Measurements from ENCODE around the gene NOC2L.

DNA sequence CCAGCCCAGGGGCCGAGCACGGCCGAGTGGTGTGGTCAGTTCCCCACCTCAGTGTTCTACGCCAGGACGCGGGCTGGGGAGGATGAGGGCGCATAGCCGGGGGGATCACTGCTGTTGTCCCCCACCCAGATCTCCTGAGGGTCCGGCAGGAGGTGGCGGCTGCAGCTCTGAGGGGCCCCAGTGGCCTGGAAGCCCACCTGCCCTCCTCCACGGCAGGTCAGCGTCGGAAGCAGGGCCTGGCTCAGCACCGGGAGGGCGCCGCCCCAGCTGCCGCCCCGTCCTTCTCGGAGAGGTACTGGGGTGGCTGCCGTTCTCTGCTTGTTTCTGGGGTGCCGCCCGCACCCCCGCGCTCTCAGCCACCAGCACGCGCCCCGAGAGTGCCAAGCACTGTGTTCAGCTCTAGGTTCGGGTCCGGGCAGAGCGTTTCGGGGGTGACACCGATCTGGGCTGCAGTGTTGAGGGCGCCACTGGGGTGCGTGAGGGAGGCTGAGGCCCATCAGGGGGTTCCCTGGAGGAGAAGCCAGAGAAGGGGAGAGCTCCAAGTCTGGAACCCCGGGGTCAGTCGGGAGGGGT is 18.0 kb downstream of the NOC2L start:
- TF ChIP-seq, protein P1, sequence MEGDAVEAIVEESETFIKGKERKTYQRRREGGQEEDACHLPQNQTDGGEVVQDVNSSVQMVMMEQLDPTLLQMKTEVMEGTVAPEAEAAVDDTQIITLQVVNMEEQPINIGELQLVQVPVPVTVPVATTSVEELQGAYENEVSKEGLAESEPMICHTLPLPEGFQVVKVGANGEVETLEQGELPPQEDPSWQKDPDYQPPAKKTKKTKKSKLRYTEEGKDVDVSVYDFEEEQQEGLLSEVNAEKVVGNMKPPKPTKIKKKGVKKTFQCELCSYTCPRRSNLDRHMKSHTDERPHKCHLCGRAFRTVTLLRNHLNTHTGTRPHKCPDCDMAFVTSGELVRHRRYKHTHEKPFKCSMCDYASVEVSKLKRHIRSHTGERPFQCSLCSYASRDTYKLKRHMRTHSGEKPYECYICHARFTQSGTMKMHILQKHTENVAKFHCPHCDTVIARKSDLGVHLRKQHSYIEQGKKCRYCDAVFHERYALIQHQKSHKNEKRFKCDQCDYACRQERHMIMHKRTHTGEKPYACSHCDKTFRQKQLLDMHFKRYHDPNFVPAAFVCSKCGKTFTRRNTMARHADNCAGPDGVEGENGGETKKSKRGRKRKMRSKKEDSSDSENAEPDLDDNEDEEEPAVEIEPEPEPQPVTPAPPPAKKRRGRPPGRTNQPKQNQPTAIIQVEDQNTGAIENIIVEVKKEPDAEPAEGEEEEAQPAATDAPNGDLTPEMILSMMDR (IDR thresholded peaks at IDR 0.05) = no peak
- TF ChIP-seq POLR2A (IDR thresholded peaks at IDR 0.05) (no peak), EP300 (IDR thresholded peaks at IDR 0.05) (no peak), POLR2AphosphoS5 (IDR thresholded peaks at IDR 0.05) (no peak)
